A172 (cell line): ENCODE data around the gene CYB561A3. TPM values are rescaled to one million over a fixed set of nuclear protein-coding genes. Genes with fewer than 3 reads are reported as not detected.
"Not testable (repeated sequence)": the region's sequence is repeated elsewhere in the genome, so short reads cannot be mapped to it uniquely, and the experiment has no call there.

Experiments used
- DNase-seq: peaks from one replicate; pipeline ENCODE4 v3.0.0-alpha.2; 2015; ENCODE audit warnings: low spot score
- total RNA-seq: library from RNA; depleted of rRNA; stranded (reverse); fragments of >200 nt; shearing (Covaris generic); gene quantifications from 2 replicates; pipeline ENCODE4 v1.2.3, GENCODE V29; 2014; rRNA removed

The CYB561A3 gene
- total RNA-seq, result 37.1 and 45.0 TPM in 2 replicates

- DNase-seq, result peak; percentile 87
These were observed at the start of gene CYB561A3, which contains the start of gene TMEM138 for GRCh38 chr11:61361741-61362541. Gene CYB561A3 (minus strand): TSS chr11:61361882. CDS start chr11:61356713, 5,169 bp downstream. Gene TMEM138 (plus strand): TSS chr11:61362374. CDS start chr11:61364391, 2,017 bp downstream.

- DNase-seq, result no peak
These were observed 45.5 kb upstream of the CYB561A3 start for GRCh38 chr11:61406991-61407728.

- DNase-seq, result no peak
These were observed 44.4 kb upstream of the CYB561A3 start for GRCh38 chr11:61406067-61406466.

GRCh38 chr11:61404641-61405040, 43.0 kb upstream of the CYB561A3 start:
- no peak for DNase-seq

- no peak for DNase-seq
These were observed 42.4 kb upstream of the CYB561A3 start for GRCh38 chr11:61404103-61404502.

GRCh38 chr11:61403658-61404057, 42.0 kb upstream of the CYB561A3 start:
- no peak for DNase-seq

GRCh38 chr11:61401573-61401972, 39.9 kb upstream of the CYB561A3 start:
- no peak for DNase-seq

- no peak for DNase-seq
These were observed 39.5 kb upstream of the CYB561A3 start for GRCh38 chr11:61401173-61401572.

- no peak for DNase-seq
These were observed 31.4 kb upstream of the CYB561A3 start for GRCh38 chr11:61392981-61393595.

GRCh38 chr11:61390161-61390560, 28.5 kb upstream of the CYB561A3 start:
- DNase-seq, result no peak

GRCh38 chr11:61384271-61385242, 22.9 kb upstream of the CYB561A3 start:
- DNase-seq, result no peak

- not testable (repeated sequence) for DNase-seq
These were observed 22.2 kb upstream of the CYB561A3 start for GRCh38 chr11:61383859-61384258.

- DNase-seq, result no peak
These were observed 19.2 kb upstream of the CYB561A3 start for GRCh38 chr11:61380884-61381283.

GRCh38 chr11:61378713-61379313, 17.1 kb upstream of the CYB561A3 start:
- DNase-seq, result peak; percentile 62

- DNase-seq, result no peak
These were observed 15.9 kb upstream of the CYB561A3 start for GRCh38 chr11:61377461-61378160.

GRCh38 chr11:61375761-61376108, 14.1 kb upstream of the CYB561A3 start:
- DNase-seq, result no peak

GRCh38 chr11:61372659-61373420, 11.2 kb upstream of the CYB561A3 start:
- no peak for DNase-seq

- DNase-seq, result no peak
These were observed 8.8 kb upstream of the CYB561A3 start for GRCh38 chr11:61370349-61371005.
